Measurements from ENCODE around the gene AKR1E2. TPM values are rescaled to one million over a fixed set of nuclear protein-coding genes. Genes with fewer than 3 reads are reported as not detected.

The AKR1E2 gene
- total and polyA plus RNA-seq, 2 of the 8 experiments (the other 6 are each of a cell fraction or from before 2014, with no cell fraction given): 2.6 to 3.5 TPM

DNA sequence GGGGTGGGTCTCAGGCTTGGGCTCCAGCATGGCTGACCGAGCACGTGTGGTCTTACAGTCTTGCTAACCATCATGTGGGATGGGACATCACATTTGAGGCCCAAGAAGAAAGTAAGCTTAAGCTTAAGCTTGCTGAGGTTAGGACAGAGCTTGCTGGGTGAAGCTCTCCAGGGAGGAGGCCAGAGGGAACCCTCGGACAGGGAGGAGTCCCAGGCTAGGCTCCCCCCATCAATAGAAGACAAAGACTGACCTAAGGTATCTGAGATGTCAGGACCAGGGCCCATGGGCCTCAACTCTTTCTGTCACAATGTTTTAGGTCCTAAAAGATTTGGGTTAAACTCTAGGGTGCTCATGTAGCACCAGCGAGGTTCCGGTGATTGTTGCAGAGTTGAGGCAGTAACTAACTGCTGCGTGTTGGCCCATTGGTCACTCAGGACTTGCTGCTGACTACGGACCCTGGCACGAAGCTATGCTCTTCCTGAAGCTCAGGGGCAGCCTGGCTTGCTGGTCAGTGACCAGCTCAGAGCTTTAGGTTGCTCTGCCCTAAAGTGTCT is 10.5 kb downstream of the AKR1E2 start:
- H2AFZ ChIP-seq (ENCODE audit: low read length): no peak overlapping the region
- H3K36me3 ChIP-seq (ENCODE audit: control insufficient read depth in 2 of 4, insufficient read depth in 4 of 4, low read length in 3 of 4): no peaks in the 10 kb centered on the region
- H2BK15ac ChIP-seq (ENCODE audit: low read length): no peak overlapping the region
- ChIA-PET POLR2A (ENCODE audit: partially characterized antibody) (interaction anchor here (1.3 kb wide), 1 partner anchor 9 kb away, joined by 4 read pairs; no protein-coding TSS in a partner anchor), CTCF (ENCODE audit: partially characterized antibody) (interaction anchor here (1.2 to 7.0 kb wide), 6 partner anchors 9 to 787 kb away, joined by 3 to 66 read pairs (median 7); no protein-coding TSS in a partner anchor)
- no peaks in the 10 kb centered on the region for H3K79me1 ChIP-seq (ENCODE audit: low read depth, low read length)
- H3K9me3 ChIP-seq (ENCODE audit: insufficient read depth in 2 of 2, low read depth in 1 of 2, low read length in 1 of 2): no peaks in the 10 kb centered on the region
- FAIRE-seq: no peak
- H3K79me2 ChIP-seq (ENCODE audit: control insufficient read depth in 1 of 2, insufficient read depth in 2 of 2, low read length in 2 of 2): no peaks in the 10 kb centered on the region
- H3K4me3 ChIP-seq (ENCODE audit: extremely low read depth in 1 of 4, insufficient read depth in 2 of 4, low read depth in 3 of 4, low read length in 4 of 4): no peak overlapping the region
- no peaks in the 10 kb centered on the region for H4K20me1 ChIP-seq (replicated peaks in 1 of 2; ENCODE audit: control insufficient read depth in 1 of 2, insufficient read depth in 2 of 2, low read length in 2 of 2)
- H4K91ac ChIP-seq (replicated peaks; ENCODE audit: insufficient read length, low read length): no peak overlapping the region
- no peak overlapping the region for H2AK5ac ChIP-seq (ENCODE audit: low read depth, low read length)
- no peak overlapping the region for H3K9ac ChIP-seq (replicated peaks in 1 of 4; ENCODE audit: extremely low read depth in 1 of 4, low read depth in 3 of 4, low read length in 3 of 4)
- H2BK20ac ChIP-seq (ENCODE audit: low read length): no peak overlapping the region
- no peak for DNase-seq (ENCODE audit: low read depth in 1 of 2, low spot score in 2 of 2)
- no peak overlapping the region for H3K27ac ChIP-seq (ENCODE audit: low read depth, low read length)
- no peak overlapping the region for H3K23ac ChIP-seq (ENCODE audit: insufficient read length)
- no peak overlapping the region for H3K14ac ChIP-seq (ENCODE audit: insufficient read length)
- H3K4me1 ChIP-seq (replicated peaks in 1 of 4; ENCODE audit: control insufficient read depth in 3 of 4, insufficient read depth in 4 of 4, low read length in 3 of 4): no peaks in the 10 kb centered on the region
- H3K23me2 ChIP-seq (ENCODE audit: low read depth, low read length): no peaks in the 10 kb centered on the region
- H2BK120ac ChIP-seq (replicated peaks; ENCODE audit: low read depth, low read length): no peak overlapping the region
- no peaks in the 10 kb centered on the region for H3K27me3 ChIP-seq (replicated peaks in 1 of 4; ENCODE audit: control insufficient read depth in 3 of 4, extremely low read depth in 1 of 4, insufficient read depth in 3 of 4, low read length in 3 of 4)
- no peak overlapping the region for H3K4ac ChIP-seq (replicated peaks; ENCODE audit: insufficient read length, low read depth, low read length)
- no peak overlapping the region for H3K56ac ChIP-seq (replicated peaks; ENCODE audit: insufficient read length, low read depth, low read length)
- H4K5ac ChIP-seq (ENCODE audit: insufficient read length, low read depth, low read length): no peak overlapping the region
- H2BK12ac ChIP-seq (ENCODE audit: low read depth, low read length): no peak overlapping the region
- 79% methylated on average over 8 of the region's 8 CpGs; no CpG with 5 or more reads in 1 of the 2 experiments for WGBS, 2 experiments (ENCODE audit: extremely low coverage in 1 of 2, insufficient coverage in 1 of 2, insufficient read length in 1 of 2, insufficient replicate concordance in 2 of 2, low coverage in 1 of 2, low lambda C conversion rate in 2 of 2, missing lambda C conversion rate in 1 of 2)
- no peak overlapping the region for H2BK5ac ChIP-seq (ENCODE audit: low read depth, low read length)
- H3K4me2 ChIP-seq (ENCODE audit: insufficient read depth in 1 of 2, low read depth in 2 of 2, low read length in 2 of 2): no peak overlapping the region
- H3K18ac ChIP-seq (ENCODE audit: extremely low read depth, low read length): no peak overlapping the region
- H4K8ac ChIP-seq (ENCODE audit: extremely low read depth, insufficient read depth, low read length): no peak overlapping the region
- TF ChIP-seq, protein P1, sequence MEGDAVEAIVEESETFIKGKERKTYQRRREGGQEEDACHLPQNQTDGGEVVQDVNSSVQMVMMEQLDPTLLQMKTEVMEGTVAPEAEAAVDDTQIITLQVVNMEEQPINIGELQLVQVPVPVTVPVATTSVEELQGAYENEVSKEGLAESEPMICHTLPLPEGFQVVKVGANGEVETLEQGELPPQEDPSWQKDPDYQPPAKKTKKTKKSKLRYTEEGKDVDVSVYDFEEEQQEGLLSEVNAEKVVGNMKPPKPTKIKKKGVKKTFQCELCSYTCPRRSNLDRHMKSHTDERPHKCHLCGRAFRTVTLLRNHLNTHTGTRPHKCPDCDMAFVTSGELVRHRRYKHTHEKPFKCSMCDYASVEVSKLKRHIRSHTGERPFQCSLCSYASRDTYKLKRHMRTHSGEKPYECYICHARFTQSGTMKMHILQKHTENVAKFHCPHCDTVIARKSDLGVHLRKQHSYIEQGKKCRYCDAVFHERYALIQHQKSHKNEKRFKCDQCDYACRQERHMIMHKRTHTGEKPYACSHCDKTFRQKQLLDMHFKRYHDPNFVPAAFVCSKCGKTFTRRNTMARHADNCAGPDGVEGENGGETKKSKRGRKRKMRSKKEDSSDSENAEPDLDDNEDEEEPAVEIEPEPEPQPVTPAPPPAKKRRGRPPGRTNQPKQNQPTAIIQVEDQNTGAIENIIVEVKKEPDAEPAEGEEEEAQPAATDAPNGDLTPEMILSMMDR (IDR thresholded peaks at IDR 0.05; ENCODE audit: control extremely low read depth in 1 of 3, insufficient read depth in 1 of 3, low read depth in 1 of 3, low read length in 3 of 3): no peak
- no peak for TF ChIP-seq GTF2F1 (IDR thresholded peaks at IDR 0.05; ENCODE audit: borderline replicate concordance, low read depth, low read length)
- no peak for TF ChIP-seq YY1 (IDR thresholded peaks at IDR 0.05; ENCODE audit: low read depth, low read length)
- TF ChIP-seq PHF8 (conservative IDR thresholded peaks at IDR 0.05; ENCODE audit: low read depth, low read length): no peak
- no peak for TF ChIP-seq CTBP2 (IDR thresholded peaks at IDR 0.05; ENCODE audit: borderline replicate concordance, insufficient read depth, insufficient read length, low read length)
- TF ChIP-seq RXRA (IDR thresholded peaks at IDR 0.05; ENCODE audit: insufficient read depth, low read depth, low read length): no peak
- TF ChIP-seq KDM1A (IDR thresholded peaks at IDR 0.05; ENCODE audit: borderline replicate concordance, low read length): no peak
- no peak for TF ChIP-seq HDAC2 (IDR thresholded peaks at IDR 0.05; ENCODE audit: borderline replicate concordance in 1 of 2, low read depth in 2 of 2, low read length in 2 of 2)
- TF ChIP-seq SUZ12 (IDR thresholded peaks at IDR 0.05; ENCODE audit: low read length): no peak
- TF ChIP-seq KDM5A (IDR thresholded peaks at IDR 0.05; ENCODE audit: low read length): no peak
